CD4-positive, alpha-beta T cell treated with Interleukin-15 for 4 hours (primary cell): Measurements from ENCODE around the gene GALNT9.

ENCODE experiments used
- DNase-seq: peaks from one replicate; pipeline ENCODE4 v3.0.0-alpha.2; 2020; ENCODE audit warnings: low spot score

Gene GALNT9

GRCh38 chr12:132292328-132293319 is 36.8 kb downstream of the GALNT9 start:
- no peak for DNase-seq

- no peak for DNase-seq
Observed at GRCh38 chr12:132291402-132292175, 37.8 kb downstream of the GALNT9 start.

GRCh38 chr12:132290203-132290540 is 39.2 kb downstream of the GALNT9 start:
- DNase-seq, result no peak

DNA sequence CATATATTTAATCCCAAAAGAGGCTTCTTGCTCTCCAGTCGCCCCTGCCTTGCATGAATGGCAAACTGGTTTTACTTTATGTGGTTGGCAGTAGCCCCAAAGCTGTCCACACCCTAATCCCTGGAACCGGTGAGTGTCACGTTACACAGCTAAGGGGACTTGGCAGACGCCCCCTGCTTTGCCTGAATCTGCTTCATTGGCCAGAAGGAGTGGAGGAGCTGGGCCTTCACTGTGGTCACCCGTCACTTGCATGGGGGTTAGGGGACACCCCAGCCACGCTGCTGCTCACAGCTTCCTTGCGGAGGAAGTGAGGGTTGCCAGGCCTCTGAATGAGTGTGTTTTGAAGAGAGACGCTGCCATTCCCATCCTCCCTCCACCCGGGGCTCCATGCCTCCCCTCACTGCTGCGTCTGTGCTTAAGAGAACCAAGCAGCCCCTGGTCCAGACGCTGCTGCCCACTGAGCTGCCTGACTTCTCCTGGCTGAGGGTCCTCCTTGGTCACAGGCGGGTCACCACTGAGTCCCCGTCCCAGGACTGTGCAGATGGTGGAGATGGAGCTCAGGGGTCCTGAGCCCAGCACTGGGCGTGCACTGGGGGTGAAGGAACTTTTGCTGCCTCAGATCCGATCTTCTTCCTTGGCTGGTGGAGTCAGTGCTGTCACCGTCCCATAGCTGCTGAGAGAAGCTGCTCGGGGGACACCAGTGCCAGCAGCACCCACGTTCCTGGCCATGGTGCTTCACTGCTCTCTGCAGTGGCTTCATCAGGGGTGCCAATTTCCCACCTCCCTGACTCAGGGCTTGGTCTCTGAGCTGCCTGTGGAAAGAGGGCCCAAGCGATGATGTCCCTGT is 39.8 kb downstream of the GALNT9 start:
- DNase-seq, result no peak

DNA sequence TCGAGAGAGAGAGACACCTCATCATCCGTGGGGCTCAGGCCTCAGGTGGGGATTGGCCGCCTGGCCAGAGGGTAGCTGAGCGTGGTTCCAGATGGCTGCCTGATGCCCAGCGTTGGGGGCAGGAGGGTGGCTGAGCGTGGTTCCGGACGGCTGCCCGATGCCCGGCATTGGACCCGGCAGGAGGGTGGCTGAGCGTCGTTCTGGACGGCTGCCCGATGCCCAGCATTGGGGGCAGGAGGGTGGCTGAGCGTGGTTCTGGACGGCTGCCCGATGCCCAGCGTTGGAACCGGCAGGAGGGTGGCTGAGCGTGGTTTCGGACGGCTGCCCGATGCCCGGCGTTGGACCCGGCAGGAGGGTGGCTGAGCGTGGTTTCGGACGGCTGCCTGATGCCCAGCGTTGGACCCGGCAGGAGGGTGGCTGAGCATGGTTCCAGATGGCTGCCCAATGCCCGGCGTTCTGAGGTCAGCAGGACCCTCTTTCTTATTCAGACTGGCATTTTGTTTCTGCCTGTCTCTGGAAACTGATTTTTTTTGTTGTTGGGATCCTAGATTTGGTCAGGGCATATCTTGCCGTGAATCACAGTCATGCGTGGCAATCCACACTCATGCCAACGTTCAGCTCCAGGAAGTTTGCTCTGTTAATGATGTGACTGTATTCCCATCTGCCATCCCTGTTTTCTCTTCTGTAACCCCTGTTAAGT is 40.7 kb downstream of the GALNT9 start:
- DNase-seq, result no peak

DNA sequence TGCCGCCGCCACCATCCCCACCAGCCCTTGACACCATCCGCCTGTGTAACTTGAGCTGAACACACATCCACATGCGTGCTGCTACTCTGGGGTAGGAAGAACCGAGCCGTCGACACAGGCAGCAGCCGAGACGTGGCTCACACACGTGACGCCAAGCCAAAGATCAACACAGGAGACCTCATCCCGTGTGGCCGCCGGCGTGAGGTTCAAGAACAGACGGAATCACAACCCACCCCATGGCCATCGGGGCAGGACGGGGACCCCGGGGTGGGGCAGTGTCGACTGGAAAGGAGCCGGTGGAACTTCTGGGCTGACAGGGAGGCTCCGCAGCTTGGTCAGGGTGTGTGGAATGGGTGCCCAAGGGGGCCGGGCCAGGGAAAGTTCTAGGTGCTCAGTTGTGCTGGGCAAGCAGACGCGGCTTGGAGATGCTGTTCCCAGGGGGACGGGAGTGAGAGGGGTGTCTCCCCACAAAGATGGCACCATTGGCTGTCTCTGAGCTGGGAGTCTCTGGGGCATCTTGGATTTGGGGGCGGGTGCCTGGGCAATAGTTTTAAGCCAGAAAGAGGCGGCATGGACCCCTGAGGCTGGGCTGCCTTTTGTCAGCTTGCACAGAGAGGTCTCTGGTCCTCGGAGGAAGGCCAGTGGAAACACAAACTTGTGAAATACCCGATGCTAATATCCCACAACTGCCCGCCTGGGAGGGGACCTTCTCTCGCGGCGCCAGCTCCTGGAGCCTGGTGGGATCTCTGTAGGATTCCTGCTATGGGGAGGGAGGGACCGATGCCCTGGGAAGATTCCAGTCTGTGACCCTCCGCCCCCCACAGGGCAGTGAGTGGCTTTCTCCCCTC is 41.8 kb downstream of the GALNT9 start:
- no peak for DNase-seq

DNA sequence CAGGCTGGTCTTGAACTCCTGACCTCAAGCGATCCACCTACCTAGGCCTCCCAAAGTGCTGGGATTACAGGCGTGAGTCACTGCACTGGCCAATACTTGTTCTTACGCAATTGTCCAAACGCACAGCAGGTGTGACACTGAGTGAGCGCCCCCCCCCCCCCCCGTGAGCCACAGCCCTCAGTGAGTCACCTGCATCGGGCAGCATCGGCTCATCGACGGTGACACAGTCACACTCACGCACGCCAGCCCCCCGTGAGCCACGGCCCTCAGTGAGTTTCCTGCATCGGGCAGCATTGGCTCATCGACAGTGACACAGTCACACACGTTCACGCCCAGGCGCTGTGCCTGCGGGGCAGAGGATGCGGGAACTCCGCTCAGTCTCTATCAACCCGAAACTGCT is 42.5 kb downstream of the GALNT9 start:
- no peak for DNase-seq

DNA sequence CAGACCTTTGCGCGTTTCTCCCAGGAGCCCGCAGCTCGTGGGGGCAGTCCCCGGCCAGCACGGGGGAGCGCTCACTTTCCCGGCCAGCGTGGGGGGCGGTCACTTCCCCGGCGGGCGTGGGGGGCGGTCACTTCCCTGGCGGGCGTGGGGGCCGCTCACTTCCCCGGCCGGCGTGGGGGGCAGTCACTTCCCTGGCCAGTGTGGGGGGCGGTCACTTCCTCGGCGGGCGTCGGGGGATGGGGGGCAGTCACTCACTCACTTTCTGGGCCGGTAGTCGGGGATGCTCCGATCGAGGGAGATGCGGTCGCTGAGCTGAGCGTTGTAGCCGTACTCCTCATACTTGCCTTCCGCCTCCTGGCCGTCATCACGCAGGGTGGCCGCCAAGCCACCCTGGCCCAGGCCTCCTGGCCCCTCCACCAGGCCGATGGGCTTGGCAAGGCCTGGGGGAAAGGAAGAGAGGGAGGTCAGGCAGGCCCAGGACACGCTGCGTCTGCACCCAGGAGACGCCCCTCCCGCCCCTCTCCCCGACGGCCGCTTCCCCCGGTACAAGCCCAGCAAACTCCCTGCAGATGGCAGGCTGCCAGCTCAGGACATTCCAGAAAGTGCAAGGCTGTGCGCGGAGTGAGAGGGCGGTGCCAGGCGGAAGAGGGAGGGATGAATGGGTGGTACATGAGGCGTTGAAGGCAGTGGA is 43.3 kb downstream of the GALNT9 start:
- DNase-seq, result no peak

DNA sequence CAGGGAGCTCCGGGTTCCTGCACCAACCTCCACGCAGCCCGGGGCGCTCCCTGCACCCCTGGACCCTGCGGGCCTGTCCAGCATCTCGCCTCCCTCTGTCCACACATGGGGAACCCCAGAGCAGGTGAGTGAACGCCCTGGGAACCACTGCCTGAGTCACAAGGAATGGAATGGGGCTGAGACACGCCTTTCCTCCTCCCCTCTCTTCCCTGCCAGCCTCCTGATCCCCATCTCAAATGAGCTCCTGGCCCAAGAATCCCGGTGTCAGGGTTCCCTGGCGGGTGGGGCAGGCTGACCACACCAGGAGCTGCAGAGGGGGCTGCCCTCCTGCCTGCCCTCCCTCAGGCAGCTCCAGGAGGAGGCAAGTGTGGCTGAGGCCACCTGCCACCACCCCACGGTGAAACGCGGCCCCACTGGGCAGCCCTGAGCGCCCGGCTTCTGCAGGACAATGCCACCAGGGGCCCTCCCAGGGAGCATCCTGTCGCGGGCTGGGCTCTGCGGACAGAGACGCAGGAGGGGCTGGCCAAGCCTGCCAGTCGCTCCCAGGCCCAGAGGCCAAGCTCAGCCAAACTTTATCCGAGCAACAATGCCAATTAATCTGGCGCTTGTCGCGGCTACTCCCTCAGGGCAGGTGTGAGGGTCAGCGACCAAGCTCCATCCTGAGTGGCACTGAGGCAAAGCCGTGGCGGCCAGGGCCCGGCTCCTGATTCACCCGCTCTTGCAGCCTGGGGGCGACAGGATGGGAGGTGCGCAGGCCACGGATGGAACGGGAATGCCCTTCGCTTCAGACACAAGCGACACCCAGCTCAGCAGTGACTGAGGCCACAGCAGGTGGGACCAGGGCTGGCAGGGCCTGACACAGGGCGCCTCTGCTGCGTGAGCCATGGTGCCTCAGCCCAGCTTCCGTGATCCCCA is 44.3 kb downstream of the GALNT9 start:
- no peak for DNase-seq

GRCh38 chr12:132284071-132284826 is 45.1 kb downstream of the GALNT9 start:
- no peak for DNase-seq

GRCh38 chr12:132282950-132283771 is 46.2 kb downstream of the GALNT9 start:
- peak; percentile 20 for DNase-seq

DNA sequence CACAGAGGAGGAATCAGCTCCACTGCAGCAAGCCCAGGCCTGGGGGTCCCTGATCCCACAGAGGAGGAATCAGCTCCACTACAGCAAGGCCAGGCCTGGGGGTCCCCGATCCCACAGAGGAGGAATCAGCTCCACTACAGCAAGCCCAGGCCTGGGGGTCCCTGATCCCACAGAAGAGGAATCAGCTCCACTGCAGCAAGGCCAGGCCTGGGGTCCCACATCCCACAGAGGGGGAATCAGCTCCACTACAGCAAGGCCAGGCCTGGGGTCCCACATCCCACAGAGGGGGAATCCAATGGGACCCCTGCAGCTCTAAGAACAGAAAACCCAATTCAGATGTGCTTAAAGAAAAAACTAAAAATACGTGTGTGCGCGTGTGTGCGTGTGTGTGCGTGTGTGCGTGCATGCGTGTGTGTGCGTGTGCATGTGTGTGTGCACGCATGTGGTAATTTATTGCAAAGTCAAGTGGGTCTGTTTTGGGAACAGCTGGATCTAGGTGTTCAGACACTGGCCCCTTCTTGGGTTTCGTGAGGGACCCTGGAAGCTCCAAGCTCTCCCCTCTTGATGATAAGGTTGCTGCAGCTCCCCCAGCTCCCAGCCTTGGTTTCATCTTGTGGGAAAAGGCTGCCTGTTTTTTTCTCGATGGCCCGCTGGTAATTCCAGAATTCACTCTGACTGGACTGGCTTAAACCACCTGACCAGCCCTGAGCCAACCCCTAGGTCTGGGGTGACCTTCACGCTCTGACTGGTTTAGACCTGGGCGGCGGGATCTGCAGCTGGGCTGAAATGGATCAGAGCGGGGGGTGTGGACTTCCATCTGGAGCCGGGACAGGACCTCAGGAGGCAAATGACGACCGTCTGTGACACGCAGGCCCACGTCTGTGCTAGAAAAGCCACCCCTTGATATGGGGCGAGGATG is 47.1 kb downstream of the GALNT9 start:
- no peak for DNase-seq

- no peak for DNase-seq
Observed at GRCh38 chr12:132281038-132281437, 48.4 kb downstream of the GALNT9 start.

DNA sequence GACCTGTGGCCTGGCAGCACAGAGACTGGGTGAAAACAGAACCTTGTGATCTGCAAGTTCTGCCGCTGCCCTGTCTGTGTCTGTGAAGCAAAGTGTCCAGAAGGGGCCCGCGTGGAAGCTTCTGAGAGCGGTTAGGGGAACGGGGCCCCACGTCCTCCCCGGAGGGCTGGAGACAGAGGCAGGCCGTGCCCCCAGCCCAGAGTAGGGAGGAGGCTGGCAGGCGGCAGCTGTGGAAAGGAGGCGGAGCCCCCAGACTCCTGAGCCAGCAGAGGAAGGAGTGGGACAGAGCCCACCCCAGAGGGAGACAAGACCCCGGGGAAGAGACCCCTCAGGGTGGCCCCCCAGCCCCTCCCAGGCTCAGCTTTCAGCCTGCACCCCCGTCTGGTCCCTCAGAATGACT is 49.0 kb downstream of the GALNT9 start:
- DNase-seq, result no peak

DNA sequence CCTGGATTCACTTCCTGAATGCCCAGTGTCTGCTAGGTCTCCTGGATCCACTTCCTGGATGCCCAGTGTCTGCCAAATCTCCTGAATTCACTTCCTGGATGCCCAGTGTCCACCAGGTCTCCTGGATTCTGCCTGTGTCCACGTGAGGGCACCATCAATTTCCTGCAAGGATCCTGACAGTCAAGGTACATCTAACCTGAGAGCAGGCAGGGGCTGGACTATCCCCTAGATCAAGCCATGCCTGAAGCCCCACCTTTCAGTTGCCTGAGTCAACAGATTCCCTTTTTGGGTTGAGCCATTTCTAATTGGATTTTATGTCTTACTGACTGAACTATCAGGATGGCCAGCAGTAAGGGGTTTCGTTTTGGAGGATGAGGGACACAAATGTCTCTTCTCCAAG is 49.5 kb downstream of the GALNT9 start:
- no peak for DNase-seq

GRCh38 chr12:132279184-132279889 is 50.1 kb downstream of the GALNT9 start:
- DNase-seq, result no peak
